Thymus (tissue), 11 donors: ENCODE measurements around the gene LYRM4. TPM values are rescaled to one million over a fixed set of nuclear protein-coding genes. Genes with fewer than 3 reads are reported as not detected.
"Not testable (repeated sequence)": the region's sequence is repeated elsewhere in the genome, so short reads cannot be mapped to it uniquely, and the experiment has no call there.

ENCODE experiments used
- DNase-seq, 9 donors: peaks; one replicate each; pipeline ENCODE4 v3.0.0-alpha.2; 2013; ENCODE audit warnings: low spot score in 9 of 9, low read depth in 6 of 9, missing footprints in 1 of 9
- H3K27ac ChIP-seq, 2 donors: one replicate each; pipeline ENCODE4 v1.5.1; 2013; ENCODE audit warnings: control low read depth in 1 of 2, low read depth in 1 of 2, low read length in 1 of 2, mild to moderate bottlenecking in 1 of 2, moderate library complexity in 1 of 2
- H3K27me3 ChIP-seq, 2 donors: one replicate each; pipeline ENCODE4 v1.5.1; 2013; ENCODE audit warnings: low read length in 1 of 2; ENCODE audit not compliant: control insufficient read depth in 2 of 2, insufficient read depth in 1 of 2
- H3K36me3 ChIP-seq, 2 donors: one replicate each; pipeline ENCODE4 v1.5.1; 2013; ENCODE audit warnings: low read length in 1 of 2, mild to moderate bottlenecking in 1 of 2, moderate library complexity in 1 of 2; ENCODE audit not compliant: control insufficient read depth in 2 of 2, insufficient read depth in 2 of 2
- H3K4me1 ChIP-seq, 2 donors: one replicate each; pipeline ENCODE4 v1.5.1; 2013; ENCODE audit warnings: low read length in 2 of 2; ENCODE audit not compliant: control insufficient read depth in 2 of 2, insufficient read depth in 2 of 2
- H3K4me3 ChIP-seq, 2 donors: one replicate each; pipeline ENCODE4 v1.5.1; 2013; ENCODE audit warnings: low read length in 2 of 2, control low read depth in 1 of 2, mild to moderate bottlenecking in 1 of 2
- H3K9me3 ChIP-seq, 2 donors: one replicate each; pipeline ENCODE4 v1.5.1; 2013; ENCODE audit warnings: low read length in 1 of 2, mild to moderate bottlenecking in 1 of 2; ENCODE audit not compliant: control insufficient read depth in 2 of 2, insufficient read depth in 1 of 2
- WGBS: extraction: QIAGEN DNeasy Blood & Tissue Kit; methylation state at CpG from one replicate; pipeline ENCODE4 v1.1.7; 2013; 5-methylcytosine and 5-hydroxymethylcytosine counted together
- polyA plus RNA-seq: library from polyadenylated mRNA; stranded (reverse); fragments of 200-250 nt; gene quantifications from one replicate; pipeline ENCODE4 v1.2.3, GENCODE V29; 2013
- total RNA-seq: library from RNA; stranded (reverse); fragments of 120-200 nt; gene quantifications from one replicate; pipeline ENCODE4 v1.2.4, GENCODE V29; 2013
- donor health status: healthy.

LYRM4 gene
- total and polyA plus RNA-seq, 2 donors, result 31.6 to 33.7 TPM

DNA sequence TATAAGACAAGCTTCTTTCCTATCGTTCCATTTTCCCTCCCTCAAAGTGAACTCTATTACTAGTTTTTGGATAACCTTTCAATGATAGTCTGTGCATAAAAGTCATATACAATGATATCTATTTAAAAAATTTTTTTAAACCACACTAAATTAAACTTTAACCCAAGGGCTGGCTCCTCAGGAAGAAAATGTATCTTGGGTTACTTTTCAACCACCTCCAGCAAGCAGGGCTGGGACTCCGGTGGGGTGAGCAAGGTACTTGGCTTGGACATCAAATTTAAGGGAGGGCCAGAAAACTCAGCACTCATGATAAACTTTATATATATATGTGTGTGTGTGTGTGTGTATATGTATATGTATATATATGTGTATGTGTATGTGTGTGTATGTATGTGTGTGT is 189.5 kb downstream of the LYRM4 start:
- Histone ChIP-seq H3K4me3 (no peak overlapping the region), H3K9me3 (no peaks in the 10 kb centered on the region), H3K27me3 (no peaks in the 10 kb centered on the region), H3K4me1 (no peaks in the 10 kb centered on the region), H3K36me3 (no peaks in the 10 kb centered on the region), H3K27ac (no peak overlapping the region)
- no peak for DNase-seq
- 96% methylated on average over 2 of the region's 2 CpGs for WGBS

DNA sequence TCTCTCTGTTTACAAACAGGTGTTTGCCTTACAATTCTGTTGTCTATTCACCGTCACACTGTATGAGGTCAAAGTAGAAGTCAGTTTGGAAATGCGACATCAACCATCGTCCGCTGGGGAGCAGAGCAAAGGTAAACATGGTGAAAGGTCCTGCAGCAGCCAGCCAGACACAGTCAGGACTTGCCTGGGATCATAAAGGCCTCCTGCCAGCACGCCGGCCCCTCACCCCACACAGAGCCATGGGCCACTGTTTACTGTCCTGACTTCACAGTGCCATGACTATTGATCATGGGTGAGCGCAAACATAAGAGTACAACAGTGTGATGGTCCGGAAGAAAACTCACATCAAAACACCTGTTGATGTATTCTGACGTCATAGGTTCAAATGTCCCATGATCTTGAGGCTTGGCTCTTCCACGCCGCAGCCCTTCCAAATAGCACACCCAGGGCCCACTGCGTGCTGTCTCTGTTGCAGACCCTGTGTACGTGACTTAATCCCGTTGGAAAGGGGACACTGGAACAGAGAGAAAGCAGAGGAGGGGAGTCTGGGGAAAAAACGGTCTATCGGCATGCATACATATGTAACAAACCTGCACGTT is 192.5 kb downstream of the LYRM4 start:
- H3K4me3 ChIP-seq, result no peak overlapping the region
- no peaks in the 10 kb centered on the region for H3K27me3 ChIP-seq
- 96% methylated on average over 17 of the region's 17 CpGs for WGBS
- H3K27ac ChIP-seq, result no peak overlapping the region
- H3K9me3 ChIP-seq, result no peaks in the 10 kb centered on the region
- no peaks in the 10 kb centered on the region for H3K4me1 ChIP-seq
- no peak for DNase-seq
- no peaks in the 10 kb centered on the region for H3K36me3 ChIP-seq

DNA sequence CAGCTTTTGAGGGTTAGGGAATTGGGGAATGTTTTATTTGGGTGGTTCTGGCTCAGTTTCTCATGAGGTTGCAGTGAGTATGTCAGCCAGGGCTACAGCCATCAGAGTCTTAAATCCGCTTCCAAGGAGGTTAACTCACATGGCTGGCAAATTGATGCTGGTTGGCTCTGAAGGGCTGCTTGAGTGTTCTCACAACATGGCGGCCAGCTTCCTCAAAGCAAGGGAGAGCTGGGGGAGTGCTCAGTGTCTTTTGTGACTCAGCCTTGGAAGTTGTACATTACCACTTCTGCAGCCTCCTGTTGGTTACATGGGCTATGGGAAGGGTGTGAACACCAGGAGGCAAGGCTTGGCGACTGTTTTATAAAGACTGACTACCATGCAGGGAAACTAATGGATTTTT is 193.4 kb downstream of the LYRM4 start:
- Histone ChIP-seq H3K36me3 (no peaks in the 10 kb centered on the region), H3K9me3 (no peaks in the 10 kb centered on the region), H3K27me3 (no peaks in the 10 kb centered on the region), H3K4me1 (no peaks in the 10 kb centered on the region), H3K27ac (no peak overlapping the region), H3K4me3 (no peak overlapping the region)
- WGBS, result 98% methylated on average over 3 of the region's 3 CpGs
- no peak for DNase-seq

DNA sequence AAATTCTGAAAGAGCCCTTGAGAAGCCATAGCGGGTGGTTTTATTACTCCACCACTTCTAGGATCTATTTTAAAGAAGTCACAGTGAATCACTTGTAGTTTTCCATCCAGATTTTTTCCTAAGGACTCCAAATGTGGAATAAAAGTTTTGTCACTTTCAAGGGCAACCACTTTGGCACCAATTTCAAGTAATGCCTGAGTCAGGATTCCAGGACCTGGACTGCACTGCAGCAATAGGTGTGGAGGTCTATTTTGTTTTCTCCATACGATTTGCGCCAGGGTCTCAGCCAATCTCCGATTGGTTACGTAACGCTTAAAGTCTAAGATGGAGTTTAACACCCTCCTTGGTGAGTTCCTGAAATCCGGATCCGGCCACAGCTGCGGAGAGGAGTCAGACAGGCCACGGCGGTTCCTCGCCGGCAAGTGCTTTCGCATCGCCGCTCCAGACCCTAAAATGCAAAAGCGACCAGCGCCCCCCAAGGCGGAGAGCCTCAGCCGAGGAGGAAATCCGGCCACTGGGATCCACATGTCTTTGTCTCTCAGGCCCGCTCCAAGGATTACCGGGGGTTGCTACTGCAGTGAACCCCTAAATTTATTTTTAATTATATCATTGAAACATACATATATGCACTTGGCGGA is 194.2 kb downstream of the LYRM4 start:
- no peaks in the 10 kb centered on the region for H3K4me1 ChIP-seq
- H3K27ac ChIP-seq, result no peak overlapping the region
- no peaks in the 10 kb centered on the region for H3K27me3 ChIP-seq
- no peak overlapping the region for H3K4me3 ChIP-seq
- H3K9me3 ChIP-seq, result no peaks in the 10 kb centered on the region
- WGBS, result 97% methylated on average over 24 of the region's 24 CpGs
- no peaks in the 10 kb centered on the region for H3K36me3 ChIP-seq
- DNase-seq, result no peak

DNA sequence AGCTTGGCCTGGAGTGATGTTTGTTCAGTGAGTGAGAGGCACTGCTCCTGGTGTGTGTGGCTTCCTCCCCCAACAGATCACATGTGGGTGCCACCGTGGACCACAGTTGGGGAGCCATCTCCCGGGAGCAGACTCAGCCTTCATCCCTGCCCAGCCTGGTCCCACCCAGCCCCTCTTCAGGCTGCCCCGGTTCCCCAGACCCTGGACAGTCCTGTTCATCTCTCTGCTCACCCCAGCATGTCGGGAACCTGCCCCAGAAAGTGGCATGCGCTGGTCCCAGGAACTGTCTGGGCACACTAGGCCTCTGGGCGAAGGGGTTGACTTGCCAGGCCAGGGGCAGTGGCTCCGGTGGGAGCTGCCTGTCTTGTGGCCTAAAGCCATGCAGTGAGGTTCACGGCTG is 197.1 kb downstream of the LYRM4 start:
- no peak for DNase-seq
- 95% methylated on average over 8 of the region's 8 CpGs for WGBS

DNA sequence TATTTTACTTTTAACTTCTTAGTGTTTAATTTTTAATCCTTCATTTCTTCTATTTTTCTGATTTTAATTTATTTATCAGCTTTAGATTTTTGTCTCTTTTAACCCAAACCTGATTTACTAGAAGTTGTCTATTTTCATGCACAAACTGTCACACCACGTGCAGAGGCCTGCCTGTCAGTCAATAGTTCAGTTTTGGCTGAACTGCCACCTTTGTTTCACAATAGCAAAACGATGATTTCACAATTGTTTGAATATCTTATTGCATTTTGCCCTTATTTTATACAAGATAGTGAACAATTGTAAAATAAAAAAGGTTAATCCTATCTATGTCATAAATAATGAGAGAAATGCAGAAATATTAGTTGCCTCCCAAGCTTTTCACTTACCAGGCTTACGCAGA is 199.6 kb downstream of the LYRM4 start:
- WGBS, result 89% methylated on average over 3 of the region's 3 CpGs
- Histone ChIP-seq H3K4me1 (no peaks in the 10 kb centered on the region), H3K9me3 (no peaks in the 10 kb centered on the region), H3K36me3 (no peaks in the 10 kb centered on the region), H3K27ac (no peak overlapping the region), H3K4me3 (no peak overlapping the region), H3K27me3 (no peaks in the 10 kb centered on the region)
- DNase-seq, result no peak

More for the DNA sequence above, 197.1 kb downstream of the LYRM4 start:
- Histone ChIP-seq H3K4me3 (no peak overlapping the region), H3K36me3 (no peaks in the 10 kb centered on the region), H3K27me3 (no peaks in the 10 kb centered on the region), H3K4me1 (no peaks in the 10 kb centered on the region), H3K9me3 (no peaks in the 10 kb centered on the region), H3K27ac (no peak overlapping the region)

DNA sequence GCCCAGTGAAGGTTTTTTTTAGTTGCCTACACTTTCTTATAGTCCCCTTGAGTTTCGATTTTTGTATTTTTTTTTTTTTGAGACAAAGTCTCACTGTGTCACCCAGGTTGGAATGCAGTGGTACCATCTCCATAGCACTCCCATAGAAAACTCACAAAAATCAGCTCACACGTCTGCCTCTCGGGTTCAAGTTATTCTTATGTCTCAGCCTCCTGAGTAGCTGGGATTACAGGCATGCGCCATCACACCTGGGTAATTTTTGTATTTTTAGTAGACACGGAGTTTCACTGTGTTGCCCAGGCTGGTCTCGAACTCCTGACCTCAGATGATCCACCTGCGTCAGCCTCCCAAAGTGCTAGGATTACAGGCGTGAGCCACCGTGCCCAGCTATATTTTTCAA is 200.3 kb downstream of the LYRM4 start:
- not testable (repeated sequence) for H3K27ac ChIP-seq, H3K4me3 ChIP-seq, DNase-seq, H3K27me3 ChIP-seq, H3K36me3 ChIP-seq, H3K4me1 ChIP-seq, H3K9me3 ChIP-seq
- 98% methylated on average over 9 of the region's 9 CpGs for WGBS

DNA sequence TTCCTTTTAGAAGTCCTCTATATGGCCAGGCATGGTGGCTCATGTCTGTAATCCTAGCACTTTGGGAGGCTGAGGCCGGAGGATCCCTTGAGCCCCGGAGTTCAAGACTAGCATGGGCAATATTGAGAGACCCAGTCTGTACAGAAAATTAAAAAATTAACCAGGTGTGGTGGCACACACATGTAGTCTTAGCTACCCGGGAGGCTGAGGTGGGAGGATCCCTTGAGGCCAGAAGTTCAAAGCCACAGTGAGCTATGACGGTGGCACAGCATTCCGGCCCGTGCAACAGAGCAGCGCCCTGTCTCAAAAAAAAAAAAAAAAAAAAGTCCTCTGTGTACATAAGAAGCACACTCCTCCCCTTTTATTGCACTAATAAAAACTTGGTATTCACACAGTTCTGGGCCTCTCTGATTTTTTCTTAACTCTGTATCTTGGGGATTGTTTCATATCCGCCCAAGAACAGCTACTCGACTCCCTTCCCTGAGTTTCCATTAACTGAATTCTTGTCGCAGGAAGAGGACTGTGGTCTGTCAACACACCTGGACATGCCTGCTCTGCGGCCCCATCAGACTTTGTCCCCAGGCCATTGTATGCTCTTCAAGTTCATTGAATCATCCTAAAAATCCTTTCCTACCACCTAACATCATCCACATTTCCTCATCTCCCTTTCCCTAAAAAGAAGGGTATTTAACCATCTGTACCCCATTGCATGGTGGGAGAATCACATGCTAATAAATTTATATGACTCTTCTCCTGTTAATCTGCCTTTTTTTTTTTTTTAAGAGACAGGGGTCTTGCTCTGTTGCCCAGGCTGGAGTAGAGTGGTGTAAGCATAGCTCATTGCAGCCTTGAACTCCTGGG is 201.5 kb downstream of the LYRM4 start:
- no peak for DNase-seq
- Histone ChIP-seq H3K36me3 (no peaks in the 10 kb centered on the region), H3K27me3 (no peaks in the 10 kb centered on the region), H3K4me1 (no peaks in the 10 kb centered on the region), H3K27ac (no peak overlapping the region), H3K4me3 (no peak overlapping the region), H3K9me3 (no peaks in the 10 kb centered on the region)
- WGBS, result 98% methylated on average over 11 of the region's 11 CpGs
